SIG-M5 treated with dmso at 0.1 percent for 504 hours (cell line): ENCODE data around the gene KPNA4.
"Not testable (repeated sequence)": the region's sequence is repeated elsewhere in the genome, so short reads cannot be mapped to it uniquely, and the experiment has no call there.

Experiments used
- DNase-seq: peaks from one replicate; lab custom pipeline; 2025; ENCODE audit not compliant: unreplicated experiment; lab: John Stamatoyannopoulos, UW

The KPNA4 gene, protein sequence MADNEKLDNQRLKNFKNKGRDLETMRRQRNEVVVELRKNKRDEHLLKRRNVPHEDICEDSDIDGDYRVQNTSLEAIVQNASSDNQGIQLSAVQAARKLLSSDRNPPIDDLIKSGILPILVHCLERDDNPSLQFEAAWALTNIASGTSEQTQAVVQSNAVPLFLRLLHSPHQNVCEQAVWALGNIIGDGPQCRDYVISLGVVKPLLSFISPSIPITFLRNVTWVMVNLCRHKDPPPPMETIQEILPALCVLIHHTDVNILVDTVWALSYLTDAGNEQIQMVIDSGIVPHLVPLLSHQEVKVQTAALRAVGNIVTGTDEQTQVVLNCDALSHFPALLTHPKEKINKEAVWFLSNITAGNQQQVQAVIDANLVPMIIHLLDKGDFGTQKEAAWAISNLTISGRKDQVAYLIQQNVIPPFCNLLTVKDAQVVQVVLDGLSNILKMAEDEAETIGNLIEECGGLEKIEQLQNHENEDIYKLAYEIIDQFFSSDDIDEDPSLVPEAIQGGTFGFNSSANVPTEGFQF

DNA sequence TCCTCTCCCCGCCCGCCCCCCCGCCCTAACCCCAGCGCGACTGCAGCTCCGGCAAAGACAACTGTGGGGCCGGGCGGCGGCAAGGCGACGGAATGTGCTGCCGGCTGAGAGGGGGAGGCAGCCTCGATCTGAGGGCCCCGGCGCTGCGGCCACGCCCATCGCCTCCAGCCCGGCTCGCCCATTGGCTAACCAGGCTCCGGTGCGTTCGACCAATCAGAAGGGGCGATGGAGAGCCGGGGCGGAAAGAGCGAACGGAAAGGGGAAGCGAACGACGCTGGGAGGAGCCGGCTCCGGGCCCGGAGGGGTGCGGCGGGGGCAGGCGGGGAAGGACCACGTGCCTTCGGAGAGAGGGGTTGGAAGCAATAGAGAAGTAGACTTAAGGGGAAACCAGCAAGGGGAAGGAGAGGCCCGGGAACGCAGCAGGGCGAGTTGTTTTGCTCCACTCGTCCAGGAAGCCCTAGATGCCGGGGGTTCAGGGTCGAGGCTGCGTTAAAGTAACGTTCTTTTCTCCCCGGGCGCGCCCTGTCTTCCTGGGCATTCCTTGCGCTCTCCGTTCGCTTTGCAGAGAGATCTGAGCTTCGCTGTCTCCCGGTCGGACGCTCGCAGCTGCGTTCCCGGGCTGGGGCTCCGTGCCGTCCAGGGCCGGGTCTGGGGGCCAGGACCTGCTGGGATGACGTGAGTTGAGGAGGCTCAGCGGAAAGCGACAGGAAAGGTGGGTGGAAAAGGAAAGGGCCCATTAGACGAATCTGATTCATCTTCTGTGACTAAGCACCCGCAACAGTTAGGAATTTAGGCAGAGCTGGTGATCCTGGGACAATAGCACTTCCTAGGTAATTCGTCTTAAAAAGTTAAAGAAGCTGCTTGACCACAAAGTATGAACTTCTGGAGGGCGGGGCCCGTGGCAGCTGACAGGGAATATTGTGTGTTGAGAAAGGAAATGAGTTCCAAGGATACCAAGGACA, at the start of gene KPNA4:
KPNA4 (minus strand) TSS at position 130 of the 962 bp plus-strand sequence. CDS start 289 bp downstream, outside the sequence.
- peak; percentile 98 for DNase-seq

DNA sequence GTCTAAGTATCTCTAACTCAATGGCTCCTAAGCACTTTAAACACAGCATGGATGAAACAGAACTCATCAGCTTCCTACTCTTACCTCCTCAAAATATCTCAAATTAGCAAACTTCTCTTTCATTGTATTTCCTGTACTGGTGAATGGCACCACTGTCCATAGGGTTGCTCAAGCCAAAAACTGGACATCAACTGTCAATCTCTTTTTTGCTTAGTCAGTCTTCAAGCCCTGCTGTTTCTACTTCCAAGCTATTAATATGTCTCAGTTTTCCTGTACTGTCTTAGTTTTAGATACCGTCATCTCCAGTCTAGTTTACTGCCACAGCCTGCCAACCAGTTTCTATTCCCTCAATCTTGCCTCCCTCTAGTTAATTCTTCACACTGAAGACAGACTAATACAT, 48.3 kb upstream of the KPNA4 start:
- DNase-seq: no peak

DNA sequence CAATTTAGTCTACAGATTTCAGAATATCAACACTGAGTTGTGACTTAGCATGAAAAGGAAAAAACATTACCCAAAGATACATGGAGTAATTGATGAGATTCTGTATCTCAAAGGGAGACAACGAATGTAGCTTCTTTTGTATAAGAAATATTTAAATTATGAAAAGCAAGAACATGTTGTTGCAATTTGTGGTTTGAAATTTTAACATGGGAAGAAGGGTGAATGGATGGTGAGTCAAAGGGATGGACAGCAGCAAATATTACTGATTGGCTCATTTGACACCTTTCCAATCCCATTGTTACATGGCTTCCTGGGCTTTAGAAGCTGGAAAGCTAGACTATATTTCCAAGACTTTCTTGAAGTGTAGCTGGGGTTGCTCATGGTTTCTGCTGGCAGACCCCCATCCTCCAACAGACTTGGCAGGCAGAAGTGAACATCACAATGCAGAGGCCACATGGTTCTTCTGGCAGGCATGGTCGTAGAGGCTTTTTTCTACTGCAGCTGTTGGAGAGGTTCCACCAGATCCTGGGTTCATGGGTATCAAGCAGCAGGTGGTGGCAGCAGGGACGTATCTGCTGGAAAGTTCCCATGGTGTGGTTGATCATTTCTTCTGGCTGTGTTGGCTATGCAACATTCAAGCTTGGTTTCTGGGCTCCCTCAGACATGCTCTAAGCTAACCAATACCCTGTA, 47.2 kb upstream of the KPNA4 start:
- DNase-seq: no peak

DNA sequence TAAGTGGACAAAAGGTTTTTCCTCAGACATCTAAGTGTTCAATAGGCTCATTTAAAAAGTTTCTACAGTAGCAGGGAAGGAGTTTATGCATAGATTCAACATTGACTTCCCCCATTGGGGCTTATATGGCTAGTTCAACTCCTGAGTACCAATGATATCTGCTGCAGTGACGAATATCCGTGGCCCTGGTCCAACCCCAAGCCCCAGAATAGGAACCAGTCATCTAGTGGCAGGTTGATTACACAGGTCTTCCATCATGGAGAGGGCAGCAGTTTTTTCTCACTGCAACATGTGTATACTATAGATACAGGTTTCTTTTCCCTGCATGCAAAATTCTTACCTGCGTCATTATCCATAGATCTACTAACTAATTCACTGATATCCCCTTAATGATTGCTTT, 45.8 kb upstream of the KPNA4 start:
- DNase-seq: no peak

DNA sequence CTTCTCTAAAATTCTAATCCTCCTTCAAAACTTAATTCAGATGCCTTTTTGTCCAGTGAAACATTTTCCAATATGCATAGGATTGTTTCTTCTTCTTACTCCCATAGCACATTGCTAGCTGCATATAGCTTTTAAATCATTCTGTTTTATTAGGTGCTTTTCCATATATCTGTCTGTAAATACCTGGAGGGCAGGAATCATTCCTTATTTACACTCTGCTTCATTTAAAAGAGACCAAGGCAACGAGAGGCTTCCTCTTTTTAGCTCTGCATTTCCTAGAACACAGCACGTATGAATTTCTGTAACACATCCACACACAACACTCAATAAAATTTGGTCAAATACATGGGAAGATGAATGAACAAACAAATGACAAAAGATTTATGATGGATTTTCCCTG, 43.5 kb upstream of the KPNA4 start:
- DNase-seq: no peak

DNA sequence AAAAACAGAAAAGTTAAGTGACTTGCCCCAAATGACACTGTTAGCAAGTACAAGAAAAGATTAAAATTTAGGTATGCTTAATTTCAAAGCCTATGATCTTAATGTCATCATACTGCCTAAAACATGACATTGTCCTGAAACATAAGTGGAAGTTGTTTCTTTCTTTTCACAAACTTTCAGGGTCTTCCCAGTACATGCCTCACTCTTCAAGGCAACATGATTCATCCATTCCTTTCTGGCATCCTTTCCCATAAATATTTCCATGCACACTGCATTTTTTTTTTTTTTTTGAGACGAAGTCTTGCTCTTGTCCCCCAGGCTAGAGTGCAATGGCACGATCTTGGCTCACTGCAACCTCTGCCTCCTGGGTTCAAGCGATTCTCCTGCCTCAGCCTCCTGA, 42.5 kb upstream of the KPNA4 start:
- no peak for DNase-seq

DNA sequence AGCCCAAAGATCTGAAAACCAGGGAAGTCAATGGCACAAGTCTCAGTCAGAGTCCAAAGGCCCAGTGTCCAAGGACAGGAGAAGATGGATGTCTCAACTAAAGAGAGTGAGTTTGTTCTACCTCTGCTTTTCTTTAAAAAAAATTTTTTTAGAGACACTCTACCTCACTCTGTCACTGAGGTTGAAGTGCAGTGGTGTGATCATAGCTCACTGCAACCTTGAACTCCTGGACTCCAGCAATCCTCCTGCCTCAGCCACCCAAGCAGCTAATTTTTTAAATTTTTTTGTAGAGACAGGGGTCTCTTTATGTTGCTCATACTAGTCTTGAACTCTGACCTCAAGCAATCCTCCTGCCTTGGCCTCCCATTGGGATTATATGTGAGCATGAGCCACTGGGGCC, 39.9 kb upstream of the KPNA4 start:
- DNase-seq: no peak

DNA sequence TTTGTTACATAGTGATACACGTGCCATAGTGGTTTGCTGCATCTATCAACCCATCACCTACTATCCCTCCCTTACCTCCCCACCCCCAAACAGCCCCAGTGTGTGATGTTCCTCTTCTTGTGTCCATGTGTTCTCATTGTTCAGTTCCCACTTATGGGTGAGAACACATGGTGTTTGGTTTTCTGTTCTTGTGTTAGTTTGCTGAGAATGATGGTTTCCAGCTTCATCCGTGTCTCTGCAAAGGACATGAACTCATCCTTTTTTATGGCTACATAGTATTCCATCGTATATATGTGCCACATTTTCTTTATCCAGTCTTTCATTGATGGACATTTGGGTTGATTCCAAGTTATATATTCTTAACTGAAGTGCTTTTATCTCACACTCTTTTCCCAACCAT, 38.5 kb upstream of the KPNA4 start:
- DNase-seq: not testable (repeated sequence)

DNA sequence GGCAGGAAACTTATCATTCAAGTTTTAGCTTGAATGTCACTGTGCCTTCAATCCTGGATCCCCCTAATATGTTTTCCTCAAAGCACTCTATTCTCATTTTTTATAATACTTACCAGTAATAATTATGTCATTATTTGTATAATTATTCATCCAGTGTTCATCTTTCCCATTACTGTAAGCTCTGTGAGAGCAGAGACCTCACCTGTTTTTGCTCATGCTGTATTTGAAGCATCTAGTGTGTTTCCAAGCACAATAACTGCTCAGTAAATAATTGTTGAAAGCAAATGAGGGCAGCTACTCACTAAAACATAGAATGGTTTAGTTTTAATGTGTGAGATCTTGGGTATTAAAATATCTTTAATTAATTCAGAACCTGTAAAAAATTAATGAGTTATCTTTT, 36.9 kb upstream of the KPNA4 start:
- no peak for DNase-seq

DNA sequence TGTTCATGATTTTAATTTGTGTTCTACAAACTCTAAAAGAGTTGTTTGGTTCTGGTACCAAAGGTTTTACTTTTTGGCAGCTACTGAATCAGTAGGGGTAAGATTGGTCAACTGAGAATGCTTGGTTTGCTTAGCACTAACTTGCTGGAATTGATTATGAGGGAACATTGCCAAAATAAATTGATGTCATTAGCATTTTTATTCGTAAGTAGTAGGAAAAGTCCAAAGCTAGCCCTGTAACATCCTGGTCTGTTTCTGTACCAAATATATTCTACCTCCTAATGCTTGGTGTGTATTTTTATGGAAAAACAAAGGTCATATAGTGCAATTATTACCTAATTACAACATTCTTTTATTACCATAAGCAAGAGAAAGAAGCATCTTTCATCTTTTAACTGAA, 35.9 kb upstream of the KPNA4 start:
- no peak for DNase-seq

DNA sequence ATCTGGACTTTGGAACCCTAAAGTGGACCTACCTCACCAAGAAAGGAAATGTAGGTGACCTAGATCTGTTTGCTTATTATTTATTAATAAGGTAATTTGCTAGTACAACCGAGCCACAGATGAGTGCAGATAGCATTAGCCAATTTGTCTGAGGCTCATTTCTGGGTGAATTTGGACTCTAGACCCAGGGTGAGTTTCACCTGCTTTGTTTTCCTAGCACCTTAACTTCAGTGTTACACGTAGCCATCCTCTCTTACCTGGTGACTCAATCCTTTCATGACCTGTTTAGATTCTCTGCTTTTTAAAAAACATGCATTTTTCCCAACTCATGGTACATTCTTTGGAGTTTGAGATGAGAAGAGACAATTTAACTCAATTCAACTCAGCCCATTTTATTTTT, 33.5 kb upstream of the KPNA4 start:
- no peak for DNase-seq

DNA sequence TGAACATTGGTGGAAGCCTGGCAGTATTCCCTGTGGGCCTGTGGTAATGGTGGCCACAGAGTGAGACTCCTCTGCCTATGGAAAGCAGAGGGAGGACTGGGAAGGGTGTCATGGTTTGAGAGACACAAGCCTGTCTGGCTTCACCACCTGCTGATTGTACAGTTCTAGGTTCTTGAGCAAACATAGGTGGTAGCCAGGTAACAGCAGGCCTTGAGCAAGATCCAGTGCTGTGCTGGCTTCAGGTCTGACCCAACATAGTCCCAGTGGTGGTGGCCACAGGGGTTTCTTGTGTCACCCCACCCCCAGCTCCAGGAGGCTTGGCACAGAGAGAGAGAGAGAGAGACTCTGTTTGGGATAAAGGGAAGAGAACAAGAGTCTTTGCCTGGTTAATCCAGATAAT, 22.7 kb upstream of the KPNA4 start:
- DNase-seq: no peak

DNA sequence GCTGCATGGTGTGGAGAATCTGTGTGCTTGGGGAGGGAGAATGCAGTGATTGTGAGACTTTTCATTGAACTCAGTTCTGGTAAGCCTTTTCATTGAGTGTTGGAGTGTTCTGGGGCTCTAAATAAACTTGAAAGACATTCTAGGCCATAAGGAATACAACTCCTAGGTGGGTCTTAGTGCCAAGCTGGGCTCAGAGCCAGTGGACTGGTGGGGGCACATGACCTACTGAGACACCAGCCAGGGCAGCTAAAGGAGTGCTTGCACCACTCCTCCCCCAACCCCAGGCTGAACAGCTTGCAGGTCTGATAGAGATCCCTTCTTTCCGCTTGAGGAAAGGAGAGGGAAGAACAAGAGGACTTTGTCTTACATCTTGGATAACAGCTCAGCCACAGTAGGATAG, 21.7 kb upstream of the KPNA4 start:
- no peak for DNase-seq

DNA sequence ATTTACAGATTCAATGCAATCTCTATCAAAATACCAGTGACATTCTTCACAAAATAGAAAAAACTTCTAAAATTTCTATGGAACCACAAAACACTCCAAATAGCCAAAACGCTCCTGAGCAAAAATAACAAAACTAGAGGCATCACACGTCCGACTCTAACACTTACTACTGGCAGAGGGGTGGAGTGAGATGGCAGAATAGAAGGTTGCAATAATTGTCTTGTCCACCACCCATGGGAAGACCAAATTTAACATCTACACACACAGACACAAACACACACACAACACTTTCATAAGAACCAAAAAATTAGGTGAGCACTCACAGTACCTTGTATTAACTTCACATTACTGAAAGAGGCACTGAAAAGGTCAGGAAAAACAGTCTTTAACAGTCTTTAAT, 21.3 kb upstream of the KPNA4 start:
- no peak for DNase-seq

DNA sequence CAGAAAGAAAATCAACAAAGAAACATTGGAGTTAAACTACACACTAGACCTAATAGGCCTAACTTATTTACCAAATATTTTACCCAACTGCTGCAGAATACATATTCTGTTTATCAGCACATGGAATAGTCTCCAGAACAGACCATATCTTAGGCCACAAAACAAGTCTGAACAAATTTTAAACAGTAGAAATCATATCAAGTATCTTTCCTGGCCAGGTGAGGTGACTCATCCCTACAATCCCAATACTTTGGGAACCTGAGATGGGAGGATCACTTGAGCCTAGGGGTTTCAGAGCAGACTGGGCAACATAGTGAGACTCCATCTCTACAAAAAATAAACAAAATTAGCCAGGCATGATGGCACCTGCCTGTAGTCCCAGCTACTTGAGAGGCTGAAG, 18.1 kb upstream of the KPNA4 start:
- no peak for DNase-seq

DNA sequence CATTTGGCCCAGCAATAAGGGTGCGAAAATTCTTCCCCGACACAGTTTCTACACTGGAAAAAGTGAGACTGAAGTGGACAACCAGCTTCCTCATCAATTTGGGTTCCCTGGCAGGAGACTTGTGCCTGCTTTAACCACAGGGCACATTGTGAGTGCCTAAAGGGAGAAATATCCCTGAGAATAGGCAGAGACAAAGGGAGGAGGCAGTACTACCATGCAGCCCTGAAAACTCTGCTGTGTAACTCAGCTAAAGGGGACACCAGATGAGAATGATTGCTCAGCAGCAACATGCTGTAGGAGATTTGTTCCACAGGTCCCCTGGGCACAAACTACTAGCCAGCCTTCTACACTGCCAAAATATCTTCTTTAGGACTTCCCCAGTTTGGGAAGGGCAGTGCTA, 15.6 kb upstream of the KPNA4 start:
- no peak for DNase-seq

DNA sequence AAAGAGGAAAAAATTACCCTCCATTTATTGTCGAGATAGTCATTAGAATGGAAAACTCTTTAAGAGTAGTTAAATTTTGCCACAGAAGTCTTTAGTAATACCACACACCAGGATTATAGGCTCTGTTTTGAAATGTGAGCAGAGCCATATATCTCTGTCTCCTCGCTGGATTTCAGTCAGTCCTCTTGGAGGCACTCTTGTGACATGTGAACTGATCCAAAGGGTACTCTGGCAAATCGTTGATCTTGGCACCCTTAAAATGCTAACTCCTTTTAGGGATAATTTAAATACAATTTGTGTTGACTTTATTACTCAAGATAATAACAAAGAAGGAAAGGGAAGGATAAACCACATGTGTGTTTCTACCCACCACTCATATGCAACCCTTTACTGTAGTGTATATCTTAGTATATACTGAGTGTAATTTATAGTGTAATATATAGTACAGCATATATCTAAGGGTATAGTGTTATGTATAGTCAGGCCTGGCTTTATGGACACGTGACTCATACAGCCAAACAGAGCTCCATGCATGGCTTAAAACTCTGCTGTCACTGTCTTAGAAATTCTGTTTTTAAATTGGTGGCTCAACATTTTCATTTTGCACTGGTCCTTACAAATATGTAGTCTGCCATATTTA, 12.3 kb upstream of the KPNA4 start:
- peak; percentile 24 for DNase-seq

DNA sequence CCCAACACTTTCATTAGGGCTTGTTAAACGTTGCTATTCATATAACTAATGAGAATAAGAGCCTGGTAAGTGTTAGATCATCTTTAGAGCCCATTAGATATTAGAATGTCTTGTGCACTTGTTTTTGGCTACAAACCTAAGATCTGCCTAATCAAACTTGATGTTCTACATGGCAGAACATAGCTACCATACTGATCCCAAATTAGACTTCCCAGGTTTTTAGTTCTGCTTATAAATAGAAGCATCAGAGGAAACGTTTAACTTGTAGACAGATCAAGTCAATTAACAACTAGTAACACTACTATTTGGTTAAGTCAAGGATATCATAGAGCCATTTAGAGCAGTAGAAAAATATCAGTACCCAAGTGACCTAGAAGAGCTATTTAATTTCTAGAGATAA, 11.7 kb upstream of the KPNA4 start:
- DNase-seq: no peak

DNA sequence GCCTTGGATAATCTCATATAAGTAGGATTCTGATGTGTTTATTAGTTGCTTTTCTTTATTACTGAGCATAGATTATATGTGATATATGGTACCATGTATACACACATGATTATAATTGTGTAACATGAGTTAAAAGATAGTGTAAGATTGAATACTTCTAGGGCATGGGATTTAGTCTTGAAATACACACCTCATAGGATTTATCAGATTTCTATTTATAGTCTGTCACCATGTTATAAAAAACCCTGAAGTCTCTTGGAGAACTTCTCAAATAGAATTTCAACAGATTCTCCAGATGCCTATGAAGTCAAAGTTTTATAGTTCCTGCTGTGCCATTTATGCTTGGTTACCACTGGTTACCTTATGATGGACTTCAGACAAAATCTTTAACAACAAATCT, 11.2 kb upstream of the KPNA4 start:
- DNase-seq: no peak

DNA sequence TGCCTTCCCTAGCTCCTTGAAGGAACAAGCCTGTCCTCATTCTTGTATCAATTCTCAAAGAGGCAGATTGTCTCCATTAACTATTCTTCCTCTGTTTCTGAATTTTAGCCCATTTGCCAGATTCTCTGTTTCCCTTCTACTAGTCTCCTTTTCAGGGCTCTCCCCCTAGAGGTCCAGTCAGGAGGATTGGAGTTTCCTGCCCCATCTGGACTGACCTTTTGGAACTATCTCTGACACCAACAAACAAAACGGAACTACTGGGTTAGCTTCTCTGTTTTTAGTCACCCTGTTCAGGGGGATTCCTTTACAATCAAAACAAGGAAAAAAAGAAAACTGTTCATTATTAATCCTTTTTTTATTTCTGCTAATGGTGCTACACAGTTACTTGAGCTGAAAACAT, 10.2 kb upstream of the KPNA4 start:
- no peak for DNase-seq

DNA sequence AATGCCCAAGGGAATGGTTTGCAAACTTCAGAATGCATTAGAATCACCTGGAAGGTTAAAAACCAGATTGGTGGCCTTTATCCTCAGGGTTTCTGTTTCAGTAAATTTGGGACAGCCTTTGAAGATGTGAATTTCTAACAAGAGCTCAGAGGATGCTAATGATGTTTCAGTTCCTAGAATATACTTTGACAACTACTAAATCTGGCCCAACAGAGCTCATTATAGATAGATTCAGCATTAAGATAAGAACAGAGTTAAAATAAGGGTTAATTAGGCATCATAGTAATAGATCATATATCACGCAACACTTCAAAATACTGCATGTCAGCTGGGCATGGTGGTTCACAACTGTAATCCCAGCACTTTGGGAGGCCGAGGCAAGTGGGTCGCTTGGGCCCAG, 9.3 kb upstream of the KPNA4 start:
- no peak for DNase-seq
